AG04449 (cell line): ENCODE results near the gene DEDD.

Source experiments
- CTCF ChIA-PET: fragments of 350-600 bp; formaldehyde crosslinking; extraction: SDS; loops from one replicate; lab custom pipeline; 2021; ENCODE audit warnings: antibody characterized with exemption; lab: Yijun Ruan, JAX
- POLR2A ChIA-PET: fragments of 400-600, 350-600 bp; formaldehyde crosslinking; extraction: SDS; loops from one replicate; lab custom pipeline; 2020; ENCODE audit warnings: antibody characterized with exemption, inconsistent platforms; lab: Yijun Ruan, JAX
- DNase-seq: peaks from one replicate; pipeline ENCODE4 v3.0.0-alpha.2; 2010; ENCODE audit warnings: low read depth, low spot score
- H3K4me3 ChIP-seq: 2 replicates; pipeline ENCODE4 v1.5.1; 2011; ENCODE audit warnings: low read depth, mild to moderate bottlenecking, control low read depth, low read length
- TF ChIP-seq, protein P1 (sequence below): IDR thresholded peaks from one replicate; pipeline ENCODE4 v1.5.1; 2011; ENCODE audit warnings: mild to moderate bottlenecking, moderate library complexity, low read length, control low read depth, inconsistent platforms; ENCODE audit not compliant: insufficient read depth; ENCODE audit errors: missing control alignments

Gene DEDD

DNA sequence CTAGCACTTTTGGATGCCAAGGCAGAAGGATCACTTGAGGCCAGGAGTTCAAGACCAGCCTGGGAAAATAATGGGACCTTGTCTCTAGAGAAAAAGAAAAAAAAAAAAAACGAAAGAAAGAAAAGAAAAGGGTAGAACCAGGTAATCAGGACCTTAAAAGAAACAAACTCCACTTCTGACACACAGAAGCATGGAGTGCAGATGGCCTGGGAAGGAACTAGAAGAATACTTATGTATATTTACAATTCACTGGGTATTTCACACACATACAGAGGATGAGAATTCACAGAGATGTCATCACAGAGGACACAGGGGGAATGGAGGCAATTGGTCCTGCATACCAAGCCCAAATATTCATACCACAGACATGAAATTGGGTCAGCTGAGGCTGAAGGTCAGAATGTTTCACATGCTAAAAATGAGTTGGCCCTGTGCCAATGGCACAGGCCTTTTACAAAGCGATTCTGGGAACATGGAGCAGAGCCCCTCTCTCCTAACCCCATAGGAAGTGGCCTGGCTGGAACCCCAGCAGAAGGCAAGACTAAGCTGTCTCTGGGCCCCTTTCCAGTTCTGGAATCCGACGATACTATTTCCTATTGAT lies 40.4 kb upstream of the DEDD start:
- no peak overlapping the region for H3K4me3 ChIP-seq
- TF ChIP-seq, protein P1, sequence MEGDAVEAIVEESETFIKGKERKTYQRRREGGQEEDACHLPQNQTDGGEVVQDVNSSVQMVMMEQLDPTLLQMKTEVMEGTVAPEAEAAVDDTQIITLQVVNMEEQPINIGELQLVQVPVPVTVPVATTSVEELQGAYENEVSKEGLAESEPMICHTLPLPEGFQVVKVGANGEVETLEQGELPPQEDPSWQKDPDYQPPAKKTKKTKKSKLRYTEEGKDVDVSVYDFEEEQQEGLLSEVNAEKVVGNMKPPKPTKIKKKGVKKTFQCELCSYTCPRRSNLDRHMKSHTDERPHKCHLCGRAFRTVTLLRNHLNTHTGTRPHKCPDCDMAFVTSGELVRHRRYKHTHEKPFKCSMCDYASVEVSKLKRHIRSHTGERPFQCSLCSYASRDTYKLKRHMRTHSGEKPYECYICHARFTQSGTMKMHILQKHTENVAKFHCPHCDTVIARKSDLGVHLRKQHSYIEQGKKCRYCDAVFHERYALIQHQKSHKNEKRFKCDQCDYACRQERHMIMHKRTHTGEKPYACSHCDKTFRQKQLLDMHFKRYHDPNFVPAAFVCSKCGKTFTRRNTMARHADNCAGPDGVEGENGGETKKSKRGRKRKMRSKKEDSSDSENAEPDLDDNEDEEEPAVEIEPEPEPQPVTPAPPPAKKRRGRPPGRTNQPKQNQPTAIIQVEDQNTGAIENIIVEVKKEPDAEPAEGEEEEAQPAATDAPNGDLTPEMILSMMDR = no peak
- peak; percentile 94 for DNase-seq
- POLR2A ChIA-PET = no interaction called here
- CTCF ChIA-PET = interaction anchor here (2.3 kb wide), 1 partner anchor 19 kb away, joined by 9 read pairs; no protein-coding TSS in a partner anchor

- POLR2A ChIA-PET = no interaction called here
- no peak for DNase-seq
- TF ChIP-seq, protein P1 = no peak
- CTCF ChIA-PET = interaction anchor here (2.3 kb wide), 1 partner anchor 20 kb away, joined by 9 read pairs; no protein-coding TSS in a partner anchor
- no peak overlapping the region for H3K4me3 ChIP-seq
Observed at GRCh38 chr1:161172349-161172748, 39.9 kb upstream of the DEDD start.

- no peak for DNase-seq
- ChIA-PET POLR2A (interaction anchor here (1.4 kb wide), 1 partner anchor 10 kb away, joined by 4 read pairs; no protein-coding TSS in a partner anchor), CTCF (interaction anchor here (1.1 to 3.8 kb wide), 3 partner anchors 9 to 212 kb away, joined by 3 to 14 read pairs (median 3); no protein-coding TSS in a partner anchor)
- TF ChIP-seq, protein P1 = no peak
- H3K4me3 ChIP-seq = no peak overlapping the region
Observed at GRCh38 chr1:161171696-161172095, 39.2 kb upstream of the DEDD start.

- ChIA-PET CTCF (interaction anchor here (0.7 to 3.8 kb wide), 6 partner anchors 9 to 1062 kb away, joined by 3 to 14 read pairs (median 3); no protein-coding TSS in a partner anchor), POLR2A (interaction anchor here (1.4 kb wide), 1 partner anchor 11 kb away, joined by 4 read pairs; no protein-coding TSS in a partner anchor)
- no peak overlapping the region for H3K4me3 ChIP-seq
- no peak for DNase-seq
- TF ChIP-seq, protein P1 = no peak
Observed at GRCh38 chr1:161171191-161171590, 38.7 kb upstream of the DEDD start.

- DNase-seq = no peak
- POLR2A ChIA-PET = no interaction called here
- CTCF ChIA-PET = interaction anchor here (2.8 to 3.8 kb wide), 2 partner anchors 12 to 23 kb away, joined by 14 read pairs; no protein-coding TSS in a partner anchor
- H3K4me3 ChIP-seq = no peak overlapping the region
- TF ChIP-seq, protein P1 = no peak
Observed at GRCh38 chr1:161168906-161169305, 36.4 kb upstream of the DEDD start.
